HepG2 (cell line): ENCODE results near the gene PSME3IP1. TPM values are rescaled to one million over a fixed set of nuclear protein-coding genes. Genes with fewer than 3 reads are reported as not detected.

Experiments
- ATAC-seq: fragments of 200-7000 bp; cut with Tn5 transposase; 3 replicates; pipeline ENCODE4 v1.9.1; 2020; ENCODE audit warnings: mild to moderate bottlenecking, moderate library complexity
- BruUV-seq: library from RNA; stranded (reverse); fragments of 400-500 nt; replicated peaks from 2 replicates; lab custom pipeline; 2021; lab: Mats Ljungman, UMichigan
- CTCF ChIA-PET: fragments of 300-600 bp; formaldehyde crosslinking; extraction: SDS; loops from one replicate; lab custom pipeline; 2021; ENCODE audit warnings: low total read pairs, inconsistent platforms, low intra/inter-chr PET ratio; lab: Yijun Ruan, JAX
- POLR2A ChIA-PET: fragments of 350-600 bp; sonication (Branson Sonifier 250); formaldehyde crosslinking; loops from one replicate; lab custom pipeline; 2020; ENCODE audit warnings: antibody characterized with exemption, inconsistent platforms; lab: Yijun Ruan, JAX
- DNase-seq: peaks from one replicate; pipeline ENCODE4 v3.0.0-alpha.2; 2015; ENCODE audit warnings: low spot score
- FAIRE-seq: peaks from 3 replicates; lab custom pipeline; 2011; peaks lifted over from hg19 to GRCh38; lab: Jason Lieb, UNC
- H2AFZ ChIP-seq: one replicate; pipeline ENCODE4 v1.6.1; 2011; ENCODE audit warnings: low read length, inconsistent platforms
- H3K27ac ChIP-seq: fragments of 300-600 bp; 3 replicates; pipeline ENCODE4 v1.8.0; 2011; ENCODE audit warnings: mixed run types, mild to moderate bottlenecking, mixed read lengths, low read length, inconsistent platforms; ENCODE audit not compliant: insufficient read depth; ENCODE audit errors: extremely low read length
- H3K27me3 ChIP-seq, 2 experiments: fragments of 200-600 bp in 1 of 2; 2 replicates in 1 of 2; 3 replicates in 1 of 2; pipeline versions ENCODE4 v1.6.0 to v1.8.0; 2011; ENCODE audit warnings: low read length in 2 of 2, mild to moderate bottlenecking in 2 of 2, moderate library complexity in 2 of 2, inconsistent platforms in 1 of 2; ENCODE audit not compliant: insufficient read depth in 2 of 2, control insufficient read depth in 1 of 2
- H3K36me3 ChIP-seq, 2 experiments: fragments of 200-600 bp in 1 of 2; replicated peaks in 1 of 2; 2 replicates in 1 of 2; 3 replicates in 1 of 2; pipeline versions ENCODE4 v1.5.1 to v1.8.0; 2011; ENCODE audit warnings: low read length in 2 of 2, inconsistent platforms in 1 of 2; ENCODE audit not compliant: insufficient read depth in 2 of 2, control insufficient read depth in 1 of 2
- H3K4me1 ChIP-seq: 2 replicates; pipeline ENCODE4 v1.5.1; 2012; ENCODE audit warnings: low read length, inconsistent platforms; ENCODE audit not compliant: insufficient read depth
- H3K4me2 ChIP-seq: 2 replicates; pipeline ENCODE4 v1.6.0; 2011; ENCODE audit warnings: low read depth, low read length, inconsistent platforms
- H3K4me3 ChIP-seq, 3 experiments: fragments of 200-600 bp in 1 of 3; sonication (generic), shearing (Covaris generic) in 1 of 3; replicated peaks in 1 of 3; 2 replicates each; pipeline ENCODE4 v1.5.1; 2011 to 2016; ENCODE audit warnings: low read length in 3 of 3, inconsistent platforms in 2 of 3, low read depth in 2 of 3, mild to moderate bottlenecking in 2 of 3, control low read depth in 1 of 3, mixed read lengths in 1 of 3; ENCODE audit not compliant: insufficient read depth in 1 of 3
- H3K79me2 ChIP-seq: one replicate; pipeline ENCODE4 v1.6.1; 2011; ENCODE audit warnings: low read length, inconsistent platforms; ENCODE audit not compliant: insufficient read depth
- H3K9ac ChIP-seq: 2 replicates; pipeline ENCODE4 v1.6.0; 2011; ENCODE audit warnings: mild to moderate bottlenecking, low read depth, low read length, inconsistent platforms; ENCODE audit not compliant: insufficient read depth
- H3K9me3 ChIP-seq: 2 replicates; pipeline ENCODE4 v1.5.1; 2012; ENCODE audit warnings: mild to moderate bottlenecking, low read length
- H4K20me1 ChIP-seq: 2 replicates; pipeline ENCODE4 v1.6.0; 2011; ENCODE audit warnings: inconsistent platforms, mild to moderate bottlenecking, low read length, moderate library complexity; ENCODE audit not compliant: insufficient read depth
- NCOA5 ChIP-seq: sonication (generic); formaldehyde crosslinking; IDR thresholded peaks from 2 replicates; pipeline ENCODE4 v1.4.0; 2020; ENCODE audit warnings: missing genetic modification reagents
- ZBTB7B ChIP-seq: sonication (generic); formaldehyde crosslinking; IDR thresholded peaks from 2 replicates; pipeline ENCODE4 v1.4.0; 2020; ENCODE audit warnings: missing genetic modification reagents
- ZNF264 ChIP-seq: sonication (generic); formaldehyde crosslinking; IDR thresholded peaks from 2 replicates; pipeline ENCODE4 v1.4.0; 2020; ENCODE audit warnings: missing genetic modification reagents
- ZNF703 ChIP-seq: sonication (generic); formaldehyde crosslinking; IDR thresholded peaks from 2 replicates; pipeline ENCODE4 v1.5.1; 2020; ENCODE audit warnings: missing genetic modification reagents, mild to moderate bottlenecking, moderate library complexity, borderline replicate concordance
- ZNF891 ChIP-seq: sonication (generic); formaldehyde crosslinking; IDR thresholded peaks from 2 replicates; pipeline ENCODE4 v1.5.0; 2020; ENCODE audit warnings: mild to moderate bottlenecking, missing genetic modification reagents
- WGBS: methylation state at CpG from one replicate; pipeline ENCODE4 v1.1.6; 2017; ENCODE audit warnings: low lambda C conversion rate; 5-methylcytosine and 5-hydroxymethylcytosine counted together
- in situ Hi-C: cut with HindIII; loops from 2 replicates; pipeline ENCODE4 v1.10.0; 2017; ENCODE audit warnings: low pct_unique_long_range_greater_than_20kb; ENCODE audit not compliant: extremely low pct_ligation_motif_present
- intact Hi-C: fragments of 100-400 bp; cut with micrococcal nuclease; formaldehyde crosslinking; loops from one replicate; pipeline ENCODE4 v1.10.0; 2022; ENCODE audit not compliant: unreplicated experiment
- polyA plus RNA-seq, 8 experiments: library from polyadenylated mRNA; depleted of rRNA in 3 of 8; stranded (reverse) in 7 of 8; unstranded in 1 of 8; fragments of >200 nt; fragmentation: Illumina TruSeq in 4 of 8; extraction: Trizol in 4 of 8; gene quantifications; 2 replicates each; pipeline versions ENCODE4 v1.2.1 to v1.2.3, GENCODE V29; 2011 to 2016; ENCODE audit warnings: low read depth in 4 of 8, missing spikeins in 1 of 8, mixed read lengths in 1 of 8; ENCODE audit not compliant: insufficient read depth in 1 of 8
- total RNA-seq, 5 experiments: library from RNA; depleted of rRNA; stranded (reverse); fragments of >200 nt; fragmentation: Illumina TruSeq; extraction: Trizol; gene quantifications; 2 replicates each; pipeline ENCODE4 v1.2.3, GENCODE V29; 2016; ENCODE audit warnings: low read depth in 1 of 5
- TF ChIP-seq, protein P1 (sequence below): sonication (generic); formaldehyde crosslinking; IDR thresholded peaks from 2 replicates; pipeline ENCODE4 v1.4.0; 2020; ENCODE audit warnings: mild to moderate bottlenecking, low read depth, missing genetic modification reagents
- TF ChIP-seq, protein P2 (sequence below): sonication (generic); formaldehyde crosslinking; IDR thresholded peaks from 2 replicates; pipeline ENCODE4 v1.4.0; 2020; ENCODE audit warnings: missing genetic modification reagents
- TF ChIP-seq, protein P3 (sequence below): sonication (generic); formaldehyde crosslinking; IDR thresholded peaks from 2 replicates; pipeline ENCODE4 v1.5.0; 2020; ENCODE audit warnings: mild to moderate bottlenecking, missing genetic modification reagents, borderline replicate concordance
- TF ChIP-seq, protein P4 (sequence below): IDR thresholded peaks from 2 replicates; pipeline ENCODE4 v1.6.1; 2016; ENCODE audit warnings: low read depth, borderline replicate concordance

The PSME3IP1 gene
- total and polyA plus RNA-seq, 2 of the 13 experiments (the other 11 are each of a cell fraction or from before 2014, with no cell fraction given) = 90.8 to 99.8 TPM

DNA sequence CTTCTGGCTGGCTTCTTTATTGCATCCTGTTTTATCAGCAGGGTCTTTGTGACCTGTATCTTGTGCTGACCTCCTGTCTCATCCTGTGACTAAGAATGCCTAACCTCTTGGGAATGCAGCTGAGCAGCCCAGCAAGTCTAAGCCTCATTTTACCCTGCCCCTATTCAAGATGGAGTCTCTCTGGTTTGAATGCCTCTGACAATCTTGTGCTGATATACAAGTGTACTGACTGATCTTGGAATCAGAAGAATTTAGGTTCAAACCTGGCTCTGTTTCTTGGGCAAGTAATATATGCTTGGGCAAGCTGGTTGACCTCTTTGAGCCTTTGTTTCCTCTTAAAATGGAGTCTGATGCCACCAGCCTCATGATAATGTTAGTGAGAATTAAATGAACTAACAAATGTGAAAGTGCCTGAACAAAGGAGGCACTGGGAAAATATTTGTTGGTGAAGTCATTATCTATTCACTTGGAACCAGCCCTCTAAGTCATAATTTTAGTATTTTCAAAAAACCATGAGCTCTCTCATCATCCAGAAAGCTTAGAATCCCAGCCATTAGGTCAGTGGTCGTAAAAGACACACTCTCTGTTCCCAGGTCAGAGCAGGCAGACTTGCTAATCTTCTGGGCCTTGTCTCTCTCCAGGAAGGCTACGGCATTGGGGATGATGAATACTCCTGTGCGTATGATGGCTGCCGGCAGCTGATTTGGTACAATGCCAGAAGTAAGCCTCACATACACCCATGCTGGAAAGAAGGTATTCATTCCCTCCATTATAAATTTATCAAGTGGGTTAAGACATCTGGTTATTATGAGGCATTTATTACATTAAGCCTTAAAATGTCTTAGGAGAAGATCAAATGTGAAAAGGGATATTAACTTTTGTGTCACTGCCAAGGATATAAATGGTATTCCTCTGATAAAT lies 41.1 kb upstream of the PSME3IP1 start (continued):
- TF ChIP-seq, protein P1, sequence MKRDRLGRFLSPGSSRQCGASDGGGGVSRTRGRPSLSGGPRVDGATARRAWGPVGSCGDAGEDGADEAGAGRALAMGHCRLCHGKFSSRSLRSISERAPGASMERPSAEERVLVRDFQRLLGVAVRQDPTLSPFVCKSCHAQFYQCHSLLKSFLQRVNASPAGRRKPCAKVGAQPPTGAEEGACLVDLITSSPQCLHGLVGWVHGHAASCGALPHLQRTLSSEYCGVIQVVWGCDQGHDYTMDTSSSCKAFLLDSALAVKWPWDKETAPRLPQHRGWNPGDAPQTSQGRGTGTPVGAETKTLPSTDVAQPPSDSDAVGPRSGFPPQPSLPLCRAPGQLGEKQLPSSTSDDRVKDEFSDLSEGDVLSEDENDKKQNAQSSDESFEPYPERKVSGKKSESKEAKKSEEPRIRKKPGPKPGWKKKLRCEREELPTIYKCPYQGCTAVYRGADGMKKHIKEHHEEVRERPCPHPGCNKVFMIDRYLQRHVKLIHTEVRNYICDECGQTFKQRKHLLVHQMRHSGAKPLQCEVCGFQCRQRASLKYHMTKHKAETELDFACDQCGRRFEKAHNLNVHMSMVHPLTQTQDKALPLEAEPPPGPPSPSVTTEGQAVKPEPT (CRISPR knock-in tag) = no peak
- no peak for TF ChIP-seq NCOA5 (CRISPR knock-in tag)

DNA sequence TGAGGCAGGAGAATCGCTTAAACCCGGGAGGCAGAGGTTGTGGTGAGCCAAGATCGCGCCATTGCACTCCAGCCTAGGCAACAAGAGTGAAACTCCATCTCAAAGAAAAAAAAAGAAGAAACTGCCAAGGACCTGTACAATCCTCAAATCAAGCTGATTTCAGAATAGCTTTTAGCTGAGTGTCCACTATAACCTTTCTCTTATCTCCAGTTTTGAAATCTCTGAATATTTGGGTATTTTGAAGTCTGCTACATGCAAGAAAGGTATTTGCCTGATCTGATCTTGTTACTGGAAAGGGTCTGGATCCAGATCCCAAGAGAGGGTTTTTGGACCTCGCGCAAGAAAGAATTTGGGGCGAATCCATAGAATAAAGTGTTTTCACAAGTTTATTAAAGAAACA lies 40.1 kb upstream of the PSME3IP1 start:
- peaks cover 43 to 90% of the 10 kb centered on the region in 2 experiments for H3K36me3 ChIP-seq
- FAIRE-seq = no peak
- H3K4me2 ChIP-seq = no peak overlapping the region
- intact Hi-C loops (no loop called here), in situ Hi-C loops (no loop called here)
- no peak for ATAC-seq
- BruUV-seq = no TSS peak
- over 99% methylated on average over 7 of the region's 7 CpGs for WGBS
- no peak for DNase-seq
- no peak overlapping the region for H3K27ac ChIP-seq
- no peaks in the 10 kb centered on the region for H3K79me2 ChIP-seq
- ChIA-PET POLR2A (no interaction called here), CTCF (no interaction called here)
- TF ChIP-seq, protein P2, sequence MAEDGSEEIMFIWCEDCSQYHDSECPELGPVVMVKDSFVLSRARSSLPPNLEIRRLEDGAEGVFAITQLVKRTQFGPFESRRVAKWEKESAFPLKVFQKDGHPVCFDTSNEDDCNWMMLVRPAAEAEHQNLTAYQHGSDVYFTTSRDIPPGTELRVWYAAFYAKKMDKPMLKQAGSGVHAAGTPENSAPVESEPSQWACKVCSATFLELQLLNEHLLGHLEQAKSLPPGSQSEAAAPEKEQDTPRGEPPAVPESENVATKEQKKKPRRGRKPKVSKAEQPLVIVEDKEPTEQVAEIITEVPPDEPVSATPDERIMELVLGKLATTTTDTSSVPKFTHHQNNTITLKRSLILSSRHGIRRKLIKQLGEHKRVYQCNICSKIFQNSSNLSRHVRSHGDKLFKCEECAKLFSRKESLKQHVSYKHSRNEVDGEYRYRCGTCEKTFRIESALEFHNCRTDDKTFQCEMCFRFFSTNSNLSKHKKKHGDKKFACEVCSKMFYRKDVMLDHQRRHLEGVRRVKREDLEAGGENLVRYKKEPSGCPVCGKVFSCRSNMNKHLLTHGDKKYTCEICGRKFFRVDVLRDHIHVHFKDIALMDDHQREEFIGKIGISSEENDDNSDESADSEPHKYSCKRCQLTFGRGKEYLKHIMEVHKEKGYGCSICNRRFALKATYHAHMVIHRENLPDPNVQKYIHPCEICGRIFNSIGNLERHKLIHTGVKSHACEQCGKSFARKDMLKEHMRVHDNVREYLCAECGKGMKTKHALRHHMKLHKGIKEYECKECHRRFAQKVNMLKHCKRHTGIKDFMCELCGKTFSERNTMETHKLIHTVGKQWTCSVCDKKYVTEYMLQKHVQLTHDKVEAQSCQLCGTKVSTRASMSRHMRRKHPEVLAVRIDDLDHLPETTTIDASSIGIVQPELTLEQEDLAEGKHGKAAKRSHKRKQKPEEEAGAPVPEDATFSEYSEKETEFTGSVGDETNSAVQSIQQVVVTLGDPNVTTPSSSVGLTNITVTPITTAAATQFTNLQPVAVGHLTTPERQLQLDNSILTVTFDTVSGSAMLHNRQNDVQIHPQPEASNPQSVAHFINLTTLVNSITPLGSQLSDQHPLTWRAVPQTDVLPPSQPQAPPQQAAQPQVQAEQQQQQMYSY (CRISPR knock-in tag) = no peak
- TF ChIP-seq, protein P3, sequence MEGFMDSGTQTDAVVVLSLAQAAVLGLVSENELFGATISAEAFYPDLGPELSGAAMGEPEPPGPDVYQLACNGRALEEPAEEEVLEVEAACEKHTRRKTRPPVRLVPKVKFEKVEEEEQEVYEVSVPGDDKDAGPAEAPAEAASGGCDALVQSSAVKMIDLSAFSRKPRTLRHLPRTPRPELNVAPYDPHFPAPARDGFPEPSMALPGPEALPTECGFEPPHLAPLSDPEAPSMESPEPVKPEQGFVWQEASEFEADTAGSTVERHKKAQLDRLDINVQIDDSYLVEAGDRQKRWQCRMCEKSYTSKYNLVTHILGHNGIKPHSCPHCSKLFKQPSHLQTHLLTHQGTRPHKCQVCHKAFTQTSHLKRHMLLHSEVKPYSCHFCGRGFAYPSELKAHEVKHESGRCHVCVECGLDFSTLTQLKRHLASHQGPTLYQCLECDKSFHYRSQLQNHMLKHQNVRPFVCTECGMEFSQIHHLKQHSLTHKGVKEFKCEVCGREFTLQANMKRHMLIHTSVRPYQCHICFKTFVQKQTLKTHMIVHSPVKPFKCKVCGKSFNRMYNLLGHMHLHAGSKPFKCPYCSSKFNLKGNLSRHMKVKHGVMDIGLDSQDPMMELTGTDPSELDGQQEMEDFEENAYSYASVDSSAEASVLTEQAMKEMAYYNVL = no peak
- TF ChIP-seq, protein P4, sequence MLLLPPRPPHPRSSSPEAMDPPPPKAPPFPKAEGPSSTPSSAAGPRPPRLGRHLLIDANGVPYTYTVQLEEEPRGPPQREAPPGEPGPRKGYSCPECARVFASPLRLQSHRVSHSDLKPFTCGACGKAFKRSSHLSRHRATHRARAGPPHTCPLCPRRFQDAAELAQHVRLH = no peak
- no peak for TF ChIP-seq ZBTB7B (CRISPR knock-in tag)
- no peak for TF ChIP-seq ZNF703
- no peak for TF ChIP-seq ZNF891 (CRISPR knock-in tag)
- no peak for TF ChIP-seq ZNF264 (CRISPR knock-in tag)
- no peaks in the 10 kb centered on the region for H4K20me1 ChIP-seq
- no peaks in the 10 kb centered on the region for H3K4me1 ChIP-seq
- no peak overlapping the region for H2AFZ ChIP-seq
- no peak overlapping the region for H3K9ac ChIP-seq
- no peak overlapping the region for H3K4me3 ChIP-seq
- H3K9me3 ChIP-seq = no peaks in the 10 kb centered on the region
- no peaks in the 10 kb centered on the region for H3K27me3 ChIP-seq
